ENCODE measurements around the gene SEMG1. TPM values are rescaled to one million over a fixed set of nuclear protein-coding genes. Genes with fewer than 3 reads are reported as not detected.

Gene SEMG1
- total RNA-seq, 1 experiment from 2014 or later: 0.21 TPM

GRCh38 chr20:45173522-45173921 is 33.3 kb upstream of the SEMG1 start:
- Mint-ChIP-seq H3K27ac (ENCODE audit: unreplicated experiment) (peak overlapping the region; percentile 36), H3K9me3 (ENCODE audit: low read depth, unreplicated experiment) (no peaks in the 10 kb centered on the region), H3K27me3 (ENCODE audit: unreplicated experiment) (no peaks in the 10 kb centered on the region), H3K4me3 (ENCODE audit: low read depth, unreplicated experiment) (no peak overlapping the region), H3K36me3 (ENCODE audit: insufficient read depth, unreplicated experiment) (peaks cover 5% of the 10 kb centered on the region), H3K4me1 (ENCODE audit: low read depth, unreplicated experiment) (peaks cover 52% of the 10 kb centered on the region)
- CTCF ChIA-PET: no interaction called here
- no peak for TF ChIP-seq CTCF (IDR thresholded peaks at IDR 0.05; ENCODE audit: unreplicated experiment)
- no TSS peak for BruUV-seq (replicated peaks)
- intact Hi-C loops (cut with micrococcal nuclease; ENCODE audit: unreplicated experiment): no loop called here
- no peak for DNase-seq

GRCh38 chr20:45174434-45175364 is 32.1 kb upstream of the SEMG1 start, which contains the start of gene PI3:
PI3 (plus strand) TSS chr20:45174902; CDS start chr20:45174923, 21 bp downstream.
- TSS peak; percentile 94 for BruUV-seq (replicated peaks)

GRCh38 chr20:45176526-45177267 is 30.1 kb upstream of the SEMG1 start:
- no peaks in the 10 kb centered on the region for H3K9me3 Mint-ChIP-seq (ENCODE audit: low read depth, unreplicated experiment)
- DNase-seq: peak; percentile 76
- CTCF ChIA-PET: interaction anchor here (0.7 to 1.1 kb wide), 4 partner anchors 12 to 81 kb away, joined by 3 read pairs; no protein-coding TSS in a partner anchor

More at GRCh38 chr20:45174434-45175364, 32.1 kb upstream of the SEMG1 start, which contains the start of gene PI3:
- Mint-ChIP-seq H3K27ac (ENCODE audit: unreplicated experiment) (peak within 1 kb of the TSS; percentile 36), H3K9me3 (ENCODE audit: low read depth, unreplicated experiment) (no peaks in the 10 kb centered on the region), H3K27me3 (ENCODE audit: unreplicated experiment) (peaks cover under 1% of the 10 kb centered on the region), H3K4me3 (ENCODE audit: low read depth, unreplicated experiment) (peak within 1 kb of the TSS; percentile 2), H3K36me3 (ENCODE audit: insufficient read depth, unreplicated experiment) (peaks cover 5% of the 10 kb centered on the region), H3K4me1 (ENCODE audit: low read depth, unreplicated experiment) (peaks cover 56% of the 10 kb centered on the region)
- TF ChIP-seq CTCF (IDR thresholded peaks at IDR 0.05; ENCODE audit: unreplicated experiment): no peak
- DNase-seq: peak; percentile 94
- CTCF ChIA-PET: interaction anchor here (0.7 to 1.1 kb wide), 7 partner anchors 11 to 119 kb away, joined by 3 to 7 read pairs (median 4); partner anchors contain the start of gene SLPI
- intact Hi-C loops (cut with micrococcal nuclease; ENCODE audit: unreplicated experiment): no loop called here

More at GRCh38 chr20:45176526-45177267, 30.1 kb upstream of the SEMG1 start:
- H3K36me3 Mint-ChIP-seq (ENCODE audit: insufficient read depth, unreplicated experiment): peaks cover 5% of the 10 kb centered on the region
- H3K27me3 Mint-ChIP-seq (ENCODE audit: unreplicated experiment): peaks cover 8% of the 10 kb centered on the region
- no peak for TF ChIP-seq CTCF (IDR thresholded peaks at IDR 0.05; ENCODE audit: unreplicated experiment)
- peaks cover 65% of the 10 kb centered on the region for H3K4me1 Mint-ChIP-seq (ENCODE audit: low read depth, unreplicated experiment)
- H3K4me3 Mint-ChIP-seq (ENCODE audit: low read depth, unreplicated experiment): peak overlapping the region; percentile 15
- intact Hi-C loops (cut with micrococcal nuclease; ENCODE audit: unreplicated experiment): no loop called here
- BruUV-seq (replicated peaks): no TSS peak
- peak overlapping the region; percentile 71 for H3K27ac Mint-ChIP-seq (ENCODE audit: unreplicated experiment)
